ENCODE data around the gene SPACA7. TPM values are rescaled to one million over a fixed set of nuclear protein-coding genes. Genes with fewer than 3 reads are reported as not detected.

The SPACA7 gene
- total RNA-seq, 3 donors from 2014 or later (not counting 1 experiment from before 2014, with no cell fraction given), result not detected

DNA sequence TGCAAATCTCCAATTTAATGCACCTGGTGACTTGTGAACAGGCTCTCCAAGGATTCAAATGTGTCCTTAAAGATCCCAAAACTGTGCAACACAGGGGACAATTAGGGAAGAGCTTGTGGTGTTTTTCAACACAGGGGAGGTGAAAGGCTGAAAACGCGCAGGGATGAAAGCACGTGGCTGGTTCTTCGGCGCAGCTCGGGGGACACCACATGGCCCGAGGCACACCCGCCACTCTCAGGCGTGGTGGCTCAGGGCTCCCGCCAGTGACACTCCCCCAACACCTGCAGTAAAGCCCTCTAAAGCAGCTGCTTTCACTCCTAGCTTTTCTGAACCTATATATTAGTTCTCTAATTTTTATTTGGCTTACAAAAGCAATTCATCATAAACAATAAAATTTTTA, 91.9 kb downstream of the SPACA7 start:
- Histone ChIP-seq H3K27me3 (ENCODE audit: control insufficient read depth, insufficient read depth, low read length) (no peaks in the 10 kb centered on the region), H3K4me1 (ENCODE audit: control insufficient read depth, insufficient read depth, low read length) (no peaks in the 10 kb centered on the region), H3K36me3 (ENCODE audit: control insufficient read depth, insufficient read depth, low read length) (no peaks in the 10 kb centered on the region), H3K4me3 (ENCODE audit: low read length) (no peak overlapping the region), H3K27ac (ENCODE audit: low read length) (no peak overlapping the region), H3K9me3 (ENCODE audit: control insufficient read depth, insufficient read depth, low read length) (peaks cover 3% of the 10 kb centered on the region)
- TF ChIP-seq, protein P1, sequence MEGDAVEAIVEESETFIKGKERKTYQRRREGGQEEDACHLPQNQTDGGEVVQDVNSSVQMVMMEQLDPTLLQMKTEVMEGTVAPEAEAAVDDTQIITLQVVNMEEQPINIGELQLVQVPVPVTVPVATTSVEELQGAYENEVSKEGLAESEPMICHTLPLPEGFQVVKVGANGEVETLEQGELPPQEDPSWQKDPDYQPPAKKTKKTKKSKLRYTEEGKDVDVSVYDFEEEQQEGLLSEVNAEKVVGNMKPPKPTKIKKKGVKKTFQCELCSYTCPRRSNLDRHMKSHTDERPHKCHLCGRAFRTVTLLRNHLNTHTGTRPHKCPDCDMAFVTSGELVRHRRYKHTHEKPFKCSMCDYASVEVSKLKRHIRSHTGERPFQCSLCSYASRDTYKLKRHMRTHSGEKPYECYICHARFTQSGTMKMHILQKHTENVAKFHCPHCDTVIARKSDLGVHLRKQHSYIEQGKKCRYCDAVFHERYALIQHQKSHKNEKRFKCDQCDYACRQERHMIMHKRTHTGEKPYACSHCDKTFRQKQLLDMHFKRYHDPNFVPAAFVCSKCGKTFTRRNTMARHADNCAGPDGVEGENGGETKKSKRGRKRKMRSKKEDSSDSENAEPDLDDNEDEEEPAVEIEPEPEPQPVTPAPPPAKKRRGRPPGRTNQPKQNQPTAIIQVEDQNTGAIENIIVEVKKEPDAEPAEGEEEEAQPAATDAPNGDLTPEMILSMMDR (IDR thresholded peaks at IDR 0.05), result no peak
- 83% methylated on average over 10 of the region's 10 CpGs for WGBS (ENCODE audit: insufficient coverage)
- no peaks in the 10 kb centered on the region for H3K9me3 Mint-ChIP-seq
- ATAC-seq (no peak), DNase-seq (no peak)
- H3K4me1 Mint-ChIP-seq, result no peaks in the 10 kb centered on the region
- H3K36me3 Mint-ChIP-seq, result no peaks in the 10 kb centered on the region
- H3K4me3 Mint-ChIP-seq, result no peak overlapping the region
- H3K27me3 Mint-ChIP-seq (ENCODE audit: low read depth in 2 of 2), result peaks cover 0 to 3% of the 10 kb centered on the region in 2 donors
- intact Hi-C loops (cut with micrococcal nuclease), result no loop called here
- H3K27ac Mint-ChIP-seq, result no peak overlapping the region

DNA sequence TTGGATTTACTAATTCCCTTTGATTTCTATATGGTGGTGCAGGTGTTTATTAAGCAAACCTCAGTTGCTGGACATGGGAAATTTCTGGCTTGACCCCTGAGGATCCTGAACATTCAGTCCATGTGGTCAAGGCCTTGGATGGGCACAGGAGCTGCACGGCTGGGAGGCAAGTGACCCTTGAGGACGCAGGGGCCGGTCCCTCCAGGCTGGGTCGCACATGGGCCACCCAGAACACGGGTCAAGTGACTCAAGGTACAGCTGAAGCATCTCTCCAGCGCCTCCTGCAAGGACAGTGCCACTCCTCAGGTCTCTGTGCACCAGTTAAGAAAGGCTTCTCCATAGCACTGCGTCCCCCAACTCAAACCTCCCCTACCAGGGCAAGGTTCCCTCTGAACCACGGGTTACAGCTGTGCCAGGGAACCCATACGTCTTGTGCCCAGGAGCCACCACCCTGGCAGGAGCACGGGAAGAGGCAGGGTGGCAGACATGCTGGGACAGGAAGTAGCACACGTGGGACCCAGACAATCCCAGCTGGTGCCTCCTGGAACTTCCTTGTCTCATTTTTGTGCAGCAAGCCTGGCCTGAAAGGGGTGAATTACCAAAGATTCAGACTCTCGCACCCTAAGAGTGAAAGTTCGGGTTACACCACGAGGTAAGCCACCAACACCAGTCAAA, 93.1 kb downstream of the SPACA7 start:
- intact Hi-C loops (cut with micrococcal nuclease), result no loop called here
- H3K27ac ChIP-seq (ENCODE audit: low read length), result no peak overlapping the region
- TF ChIP-seq, protein P1 (IDR thresholded peaks at IDR 0.05), result no peak
- no peaks in the 10 kb centered on the region for H3K9me3 Mint-ChIP-seq
- no peaks in the 10 kb centered on the region for H3K4me1 Mint-ChIP-seq
- DNase-seq (no peak), ATAC-seq (no peak)
- H3K4me3 Mint-ChIP-seq, result no peak overlapping the region
- H3K27ac Mint-ChIP-seq, result no peak overlapping the region
- H3K27me3 ChIP-seq (ENCODE audit: control insufficient read depth, insufficient read depth, low read length), result no peaks in the 10 kb centered on the region
- H3K36me3 ChIP-seq (ENCODE audit: control insufficient read depth, insufficient read depth, low read length), result no peaks in the 10 kb centered on the region
- peaks cover 3% of the 10 kb centered on the region for H3K9me3 ChIP-seq (ENCODE audit: control insufficient read depth, insufficient read depth, low read length)
- no peaks in the 10 kb centered on the region for H3K36me3 Mint-ChIP-seq
- no peak overlapping the region for H3K4me3 ChIP-seq (ENCODE audit: low read length)
- WGBS (ENCODE audit: insufficient coverage), result 82% methylated on average over 14 of the region's 14 CpGs
- no peaks in the 10 kb centered on the region for H3K27me3 Mint-ChIP-seq (ENCODE audit: low read depth in 2 of 2)
- no peaks in the 10 kb centered on the region for H3K4me1 ChIP-seq (ENCODE audit: control insufficient read depth, insufficient read depth, low read length)

DNA sequence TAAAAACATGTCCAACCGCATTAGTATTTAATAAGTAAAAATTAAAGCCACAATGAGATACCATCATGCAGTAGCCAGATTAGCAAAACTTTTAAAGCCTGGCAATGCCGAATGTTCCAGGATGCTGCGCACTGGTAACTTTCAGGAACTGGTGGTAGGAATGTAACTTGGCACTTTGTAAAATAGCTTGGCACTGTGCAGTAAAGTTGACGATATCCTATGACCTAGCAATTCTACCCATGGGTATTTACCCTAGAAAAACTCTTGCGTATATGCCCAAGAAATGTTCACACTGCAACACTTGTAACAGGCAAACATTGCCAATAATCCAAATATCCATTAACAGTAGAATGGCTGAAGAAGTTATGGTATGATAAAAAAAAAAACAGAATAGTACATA, 97.7 kb downstream of the SPACA7 start:
- Histone ChIP-seq H3K27ac (ENCODE audit: low read length) (no peak overlapping the region), H3K9me3 (ENCODE audit: control insufficient read depth, insufficient read depth, low read length) (peaks cover 3% of the 10 kb centered on the region), H3K4me1 (ENCODE audit: control insufficient read depth, insufficient read depth, low read length) (no peaks in the 10 kb centered on the region), H3K27me3 (ENCODE audit: control insufficient read depth, insufficient read depth, low read length) (no peaks in the 10 kb centered on the region), H3K36me3 (ENCODE audit: control insufficient read depth, insufficient read depth, low read length) (no peaks in the 10 kb centered on the region), H3K4me3 (ENCODE audit: low read length) (no peak overlapping the region)
- Mint-ChIP-seq H3K9me3 (no peaks in the 10 kb centered on the region), H3K27me3 (ENCODE audit: low read depth in 2 of 2) (no peaks in the 10 kb centered on the region), H3K4me1 (no peaks in the 10 kb centered on the region), H3K36me3 (no peaks in the 10 kb centered on the region), H3K4me3 (no peak overlapping the region), H3K27ac (no peak overlapping the region)
- WGBS (ENCODE audit: insufficient coverage), result 94% methylated on average over 4 of the region's 5 CpGs
- intact Hi-C loops (cut with micrococcal nuclease), result no loop called here
- TF ChIP-seq, protein P1 (IDR thresholded peaks at IDR 0.05), result no peak
- DNase-seq (no peak), ATAC-seq (no peak)

DNA sequence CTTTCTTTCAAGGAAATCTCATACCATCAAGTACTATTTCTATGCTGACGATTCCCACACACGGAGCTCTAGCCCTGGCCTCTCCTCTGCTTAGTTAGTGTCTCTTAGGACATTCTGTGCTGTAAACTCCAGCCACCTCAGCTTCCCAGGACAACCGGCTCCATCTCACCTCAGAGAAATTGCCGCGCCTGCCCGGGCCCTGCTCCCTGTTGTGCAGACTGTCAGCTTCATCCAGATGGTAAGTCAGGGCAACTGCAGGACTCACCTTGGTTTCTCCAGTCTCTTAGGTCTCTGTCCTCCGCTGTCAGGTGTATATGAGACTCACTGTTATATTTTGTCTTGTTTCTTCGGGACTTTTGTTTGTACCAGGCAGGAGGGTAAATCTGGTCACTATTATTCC, 98.7 kb downstream of the SPACA7 start:
- Mint-ChIP-seq H3K27me3 (ENCODE audit: low read depth in 2 of 2) (no peaks in the 10 kb centered on the region), H3K9me3 (no peaks in the 10 kb centered on the region), H3K4me1 (no peaks in the 10 kb centered on the region), H3K4me3 (no peak overlapping the region), H3K27ac (no peak overlapping the region), H3K36me3 (no peaks in the 10 kb centered on the region)
- DNase-seq, result no peak
- 94% methylated on average over 7 of the region's 8 CpGs for WGBS (ENCODE audit: insufficient coverage)
- Histone ChIP-seq H3K9me3 (ENCODE audit: control insufficient read depth, insufficient read depth, low read length) (peaks cover 3% of the 10 kb centered on the region), H3K4me3 (ENCODE audit: low read length) (no peak overlapping the region), H3K27ac (ENCODE audit: low read length) (no peak overlapping the region), H3K36me3 (ENCODE audit: control insufficient read depth, insufficient read depth, low read length) (no peaks in the 10 kb centered on the region), H3K4me1 (ENCODE audit: control insufficient read depth, insufficient read depth, low read length) (no peaks in the 10 kb centered on the region), H3K27me3 (ENCODE audit: control insufficient read depth, insufficient read depth, low read length) (no peaks in the 10 kb centered on the region)
- ATAC-seq, result no peak
- intact Hi-C loops (cut with micrococcal nuclease), result no loop called here
- TF ChIP-seq, protein P1 (IDR thresholded peaks at IDR 0.05), result no peak
